GM12801 (cell line): ENCODE data around the gene ADAMTS2.

Experiments
- CTCF ChIP-seq: IDR thresholded peaks from one replicate; pipeline ENCODE4 v1.5.1; 2011; ENCODE audit warnings: control low read depth; ENCODE audit not compliant: insufficient read length; ENCODE audit errors: extremely low read depth

ADAMTS2 gene

GRCh38 chr5:179242676-179243075 is 102.6 kb downstream of the ADAMTS2 start:
- no peak for TF ChIP-seq CTCF

- TF ChIP-seq CTCF, result no peak
Observed at GRCh38 chr5:179241764-179242370, 103.4 kb downstream of the ADAMTS2 start.

GRCh38 chr5:179241175-179241574 is 104.1 kb downstream of the ADAMTS2 start:
- TF ChIP-seq CTCF, result no peak

- TF ChIP-seq CTCF, result no peak
Observed at GRCh38 chr5:179240561-179240960, 104.7 kb downstream of the ADAMTS2 start.

GRCh38 chr5:179239256-179240135 is 105.8 kb downstream of the ADAMTS2 start:
- no peak for TF ChIP-seq CTCF

GRCh38 chr5:179238628-179238970 is 106.7 kb downstream of the ADAMTS2 start:
- no peak for TF ChIP-seq CTCF

- no peak for TF ChIP-seq CTCF
Observed at GRCh38 chr5:179237770-179238627, 107.3 kb downstream of the ADAMTS2 start.
